ENCODE results near the gene EFCAB14.

GRCh38 chr1:46723901-46724300 is 5.0 kb upstream of the EFCAB14 start:
- TF ChIP-seq, protein P1, sequence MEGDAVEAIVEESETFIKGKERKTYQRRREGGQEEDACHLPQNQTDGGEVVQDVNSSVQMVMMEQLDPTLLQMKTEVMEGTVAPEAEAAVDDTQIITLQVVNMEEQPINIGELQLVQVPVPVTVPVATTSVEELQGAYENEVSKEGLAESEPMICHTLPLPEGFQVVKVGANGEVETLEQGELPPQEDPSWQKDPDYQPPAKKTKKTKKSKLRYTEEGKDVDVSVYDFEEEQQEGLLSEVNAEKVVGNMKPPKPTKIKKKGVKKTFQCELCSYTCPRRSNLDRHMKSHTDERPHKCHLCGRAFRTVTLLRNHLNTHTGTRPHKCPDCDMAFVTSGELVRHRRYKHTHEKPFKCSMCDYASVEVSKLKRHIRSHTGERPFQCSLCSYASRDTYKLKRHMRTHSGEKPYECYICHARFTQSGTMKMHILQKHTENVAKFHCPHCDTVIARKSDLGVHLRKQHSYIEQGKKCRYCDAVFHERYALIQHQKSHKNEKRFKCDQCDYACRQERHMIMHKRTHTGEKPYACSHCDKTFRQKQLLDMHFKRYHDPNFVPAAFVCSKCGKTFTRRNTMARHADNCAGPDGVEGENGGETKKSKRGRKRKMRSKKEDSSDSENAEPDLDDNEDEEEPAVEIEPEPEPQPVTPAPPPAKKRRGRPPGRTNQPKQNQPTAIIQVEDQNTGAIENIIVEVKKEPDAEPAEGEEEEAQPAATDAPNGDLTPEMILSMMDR (conservative IDR thresholded peaks at IDR 0.05 in 1 of 2, IDR thresholded peaks at IDR 0.05 in 1 of 2; ENCODE audit: extremely low read depth in 1 of 2, insufficient read depth in 1 of 2, low read depth in 1 of 2, low read length in 2 of 2), result no peak
- no peak for TF ChIP-seq EZH2 (IDR thresholded peaks at IDR 0.05; ENCODE audit: borderline replicate concordance, low read length)

Measured in mammary epithelial cell (primary cell).